Activated CD8-positive, alpha-beta memory T cell treated with anti-CD3 and anti-CD28 coated beads for 1 hour (primary cell): ENCODE data around the gene OXCT1.
"Not testable (repeated sequence)": the region's sequence is repeated elsewhere in the genome, so short reads cannot be mapped to it uniquely, and the experiment has no call there.

Experiments
- DNase-seq, 2 donors: peaks; one replicate each; pipeline ENCODE4 v3.0.0-alpha.2; 2020; ENCODE audit warnings: low read depth in 1 of 2; ENCODE audit errors: extremely low read depth in 1 of 2

Gene OXCT1

GRCh38 chr5:41874512-41875060 is 4.4 kb upstream of the OXCT1 start:
- DNase-seq = no peak

- no peak for DNase-seq
These were observed 1.6 kb upstream of the OXCT1 start for GRCh38 chr5:41871852-41872251.

GRCh38 chr5:41870627-41871048 is 413 bp upstream of the OXCT1 start:
- DNase-seq = no peak

GRCh38 chr5:41869151-41869723 is 988 bp downstream of the OXCT1 start:
- DNase-seq = no peak

GRCh38 chr5:41863871-41864486 is 6.2 kb downstream of the OXCT1 start:
- no peak for DNase-seq

- DNase-seq = no peak
These were observed 11.3 kb downstream of the OXCT1 start for GRCh38 chr5:41858890-41859289.

- DNase-seq = no peak
These were observed 12.2 kb downstream of the OXCT1 start for GRCh38 chr5:41857989-41858388.

- peak in 1 of 2 donors; percentile 19 for DNase-seq
These were observed 13.4 kb downstream of the OXCT1 start for GRCh38 chr5:41856644-41857491.

GRCh38 chr5:41852293-41852692 is 17.9 kb downstream of the OXCT1 start:
- DNase-seq = no peak

GRCh38 chr5:41851116-41851515 is 19.1 kb downstream of the OXCT1 start:
- no peak for DNase-seq

- DNase-seq = no peak
These were observed 21.2 kb downstream of the OXCT1 start for GRCh38 chr5:41848983-41849382.

- not testable (repeated sequence) for DNase-seq
These were observed 24.5 kb downstream of the OXCT1 start for GRCh38 chr5:41845751-41846150.

- no peak for DNase-seq
These were observed 25.7 kb downstream of the OXCT1 start for GRCh38 chr5:41844502-41844901.

GRCh38 chr5:41843456-41844370 is 26.5 kb downstream of the OXCT1 start:
- DNase-seq = no peak

- no peak for DNase-seq
These were observed 27.4 kb downstream of the OXCT1 start for GRCh38 chr5:41842777-41843176.

- DNase-seq = no peak
These were observed 28.9 kb downstream of the OXCT1 start for GRCh38 chr5:41841325-41841724.

GRCh38 chr5:41840251-41840650 is 30.0 kb downstream of the OXCT1 start:
- DNase-seq = no peak

GRCh38 chr5:41837793-41838192 is 32.4 kb downstream of the OXCT1 start:
- no peak for DNase-seq

GRCh38 chr5:41835645-41836044 is 34.6 kb downstream of the OXCT1 start:
- DNase-seq = no peak

GRCh38 chr5:41834506-41834905 is 35.7 kb downstream of the OXCT1 start:
- DNase-seq = no peak

- DNase-seq = no peak
These were observed 37.8 kb downstream of the OXCT1 start for GRCh38 chr5:41832430-41832829.
